ENCODE results near the gene BTBD18. TPM values are rescaled to one million over a fixed set of nuclear protein-coding genes. Genes with fewer than 3 reads are reported as not detected.
A peak's percentile ranks its signal among the peaks of the same experiment; 100 is the strongest.

BTBD18 gene
- total and polyA plus RNA-seq, 2 donors (not counting 1 experiment from before 2014, with no cell fraction given): not detected

DNA sequence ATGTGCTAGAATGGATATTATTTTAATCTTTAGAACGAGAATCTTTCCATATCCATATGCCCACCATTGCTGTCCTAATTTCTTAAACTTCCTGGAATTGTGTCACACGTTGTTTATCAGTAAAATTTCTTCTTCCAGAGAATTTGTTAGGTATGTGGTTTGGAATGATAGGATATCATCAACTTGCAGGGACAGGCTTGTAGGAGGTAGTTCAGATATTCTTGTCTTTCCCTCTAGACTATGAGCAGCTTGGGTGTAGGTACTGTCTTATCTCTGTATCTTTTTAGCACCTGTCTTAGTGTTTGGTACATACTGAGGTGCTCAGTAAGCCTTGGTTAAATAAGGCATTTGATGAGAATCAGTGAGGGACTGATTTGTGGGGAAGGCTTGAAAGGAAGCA is 13.4 kb upstream of the BTBD18 start:
- Histone ChIP-seq H3K9ac (ENCODE audit: insufficient read depth, low read length) (no peak overlapping the region), H2AFZ (ENCODE audit: low read length) (no peak overlapping the region), H3K4me3 (replicated peaks in 1 of 4; ENCODE audit: control extremely low read depth in 1 of 4, insufficient read depth in 1 of 4, low read depth in 3 of 4, low read length in 4 of 4) (peak overlapping the region; percentile 40 to 99 (median 79)), H4K20me1 (ENCODE audit: control insufficient read depth, extremely low read depth, insufficient read depth, low read length) (peaks cover 5% of the 10 kb centered on the region), H3K36me3 (ENCODE audit: control insufficient read depth, insufficient read depth, low read length) (no peaks in the 10 kb centered on the region), H3K9me3 (ENCODE audit: control insufficient read depth, insufficient read depth, low read depth, low read length) (no peaks in the 10 kb centered on the region), H3K4me2 (ENCODE audit: extremely low read depth, insufficient read depth, low read length) (peak overlapping the region; percentile 59), H3K27ac (ENCODE audit: insufficient read depth, low read length) (no peak overlapping the region), H3K79me2 (ENCODE audit: control insufficient read depth, insufficient read depth, low read length) (peaks cover 79% of the 10 kb centered on the region), H3K4me1 (ENCODE audit: control insufficient read depth, extremely low read depth, insufficient read depth, low read length) (peaks cover 4% of the 10 kb centered on the region), H3K27me3 (ENCODE audit: control insufficient read depth, insufficient read depth, low read length) (no peaks in the 10 kb centered on the region)
- DNase-seq (ENCODE audit: low read depth in 2 of 2): no peak
- TF ChIP-seq, protein P1, sequence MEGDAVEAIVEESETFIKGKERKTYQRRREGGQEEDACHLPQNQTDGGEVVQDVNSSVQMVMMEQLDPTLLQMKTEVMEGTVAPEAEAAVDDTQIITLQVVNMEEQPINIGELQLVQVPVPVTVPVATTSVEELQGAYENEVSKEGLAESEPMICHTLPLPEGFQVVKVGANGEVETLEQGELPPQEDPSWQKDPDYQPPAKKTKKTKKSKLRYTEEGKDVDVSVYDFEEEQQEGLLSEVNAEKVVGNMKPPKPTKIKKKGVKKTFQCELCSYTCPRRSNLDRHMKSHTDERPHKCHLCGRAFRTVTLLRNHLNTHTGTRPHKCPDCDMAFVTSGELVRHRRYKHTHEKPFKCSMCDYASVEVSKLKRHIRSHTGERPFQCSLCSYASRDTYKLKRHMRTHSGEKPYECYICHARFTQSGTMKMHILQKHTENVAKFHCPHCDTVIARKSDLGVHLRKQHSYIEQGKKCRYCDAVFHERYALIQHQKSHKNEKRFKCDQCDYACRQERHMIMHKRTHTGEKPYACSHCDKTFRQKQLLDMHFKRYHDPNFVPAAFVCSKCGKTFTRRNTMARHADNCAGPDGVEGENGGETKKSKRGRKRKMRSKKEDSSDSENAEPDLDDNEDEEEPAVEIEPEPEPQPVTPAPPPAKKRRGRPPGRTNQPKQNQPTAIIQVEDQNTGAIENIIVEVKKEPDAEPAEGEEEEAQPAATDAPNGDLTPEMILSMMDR (conservative IDR thresholded peaks at IDR 0.05 in 1 of 2, IDR thresholded peaks at IDR 0.05 in 1 of 2; ENCODE audit: low read depth in 1 of 2, low read length in 2 of 2): no peak
- no peak for TF ChIP-seq EZH2 (IDR thresholded peaks at IDR 0.05; ENCODE audit: low read length, missing control alignments)

DNA sequence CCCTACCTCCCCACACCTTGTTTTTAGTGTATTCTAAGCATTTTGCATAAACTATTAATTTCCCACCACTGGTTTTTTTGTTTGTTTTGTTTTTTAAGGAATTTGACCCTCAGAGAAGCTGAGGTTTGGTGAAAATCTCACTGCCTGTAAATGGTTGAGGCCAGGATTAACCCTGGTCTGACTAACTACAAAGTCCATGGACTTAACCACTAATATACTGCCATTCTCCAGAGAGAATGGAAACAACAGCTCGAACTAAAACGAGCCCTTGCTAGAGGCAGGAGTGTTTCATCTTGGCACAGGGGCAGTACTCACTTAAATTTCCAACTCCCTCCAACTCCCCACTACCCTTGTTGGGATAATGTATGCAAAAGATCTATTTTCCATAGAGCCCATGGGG is 12.9 kb upstream of the BTBD18 start:
- H3K9me3 ChIP-seq (ENCODE audit: control insufficient read depth, insufficient read depth, low read depth, low read length): no peaks in the 10 kb centered on the region
- peak overlapping the region; percentile 59 for H3K4me2 ChIP-seq (ENCODE audit: extremely low read depth, insufficient read depth, low read length)
- no peak overlapping the region for H3K9ac ChIP-seq (ENCODE audit: insufficient read depth, low read length)
- peaks cover 4% of the 10 kb centered on the region for H3K4me1 ChIP-seq (ENCODE audit: control insufficient read depth, extremely low read depth, insufficient read depth, low read length)
- TF ChIP-seq, protein P1 (conservative IDR thresholded peaks at IDR 0.05 in 1 of 2, IDR thresholded peaks at IDR 0.05 in 1 of 2; ENCODE audit: low read depth in 1 of 2, low read length in 2 of 2): no peak
- no peak for TF ChIP-seq EZH2 (IDR thresholded peaks at IDR 0.05; ENCODE audit: low read length, missing control alignments)
- peaks cover 75% of the 10 kb centered on the region for H3K79me2 ChIP-seq (ENCODE audit: control insufficient read depth, insufficient read depth, low read length)
- H4K20me1 ChIP-seq (ENCODE audit: control insufficient read depth, extremely low read depth, insufficient read depth, low read length): peaks cover 5% of the 10 kb centered on the region
- no peaks in the 10 kb centered on the region for H3K27me3 ChIP-seq (ENCODE audit: control insufficient read depth, insufficient read depth, low read length)
- H3K4me3 ChIP-seq (replicated peaks in 1 of 4; ENCODE audit: control extremely low read depth in 1 of 4, insufficient read depth in 1 of 4, low read depth in 3 of 4, low read length in 4 of 4): peak overlapping the region; percentile 40 to 99 (median 79)
- no peaks in the 10 kb centered on the region for H3K36me3 ChIP-seq (ENCODE audit: control insufficient read depth, insufficient read depth, low read length)
- H3K27ac ChIP-seq (ENCODE audit: insufficient read depth, low read length): no peak overlapping the region
- no peak overlapping the region for H2AFZ ChIP-seq (ENCODE audit: low read length)
- DNase-seq (ENCODE audit: low read depth in 2 of 2): peak in 1 of 2 donors; percentile 44

DNA sequence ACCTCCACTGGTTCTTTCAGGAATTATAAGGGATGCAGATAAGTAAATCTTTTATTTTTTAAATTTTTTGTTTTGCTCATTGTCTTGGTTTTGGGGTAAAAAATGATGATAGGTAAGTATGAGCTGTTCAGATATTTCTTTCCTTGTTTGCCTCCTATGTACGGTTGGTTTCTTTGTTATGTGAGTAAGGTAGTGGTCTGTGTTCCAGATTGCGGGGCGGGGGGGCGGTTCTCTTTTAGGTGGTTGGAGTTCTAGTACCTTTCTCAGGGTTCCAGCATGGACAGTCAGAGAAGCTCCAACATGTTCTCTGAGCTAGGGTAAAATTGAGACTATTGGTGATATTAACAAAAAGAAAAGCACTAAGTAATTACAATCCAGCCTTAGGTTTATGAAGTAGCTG is 12.4 kb upstream of the BTBD18 start:
- Histone ChIP-seq H3K4me2 (ENCODE audit: extremely low read depth, insufficient read depth, low read length) (peak overlapping the region; percentile 59), H4K20me1 (ENCODE audit: control insufficient read depth, extremely low read depth, insufficient read depth, low read length) (peaks cover 5% of the 10 kb centered on the region)
- DNase-seq (ENCODE audit: low read depth in 2 of 2): no peak

More for the DNA sequence above, 12.4 kb upstream of the BTBD18 start:
- H3K79me2 ChIP-seq (ENCODE audit: control insufficient read depth, insufficient read depth, low read length): peaks cover 70% of the 10 kb centered on the region
- H3K4me1 ChIP-seq (ENCODE audit: control insufficient read depth, extremely low read depth, insufficient read depth, low read length): peaks cover 4% of the 10 kb centered on the region
- peak overlapping the region; percentile 16 for H3K27ac ChIP-seq (ENCODE audit: insufficient read depth, low read length)
- H3K9me3 ChIP-seq (ENCODE audit: control insufficient read depth, insufficient read depth, low read depth, low read length): no peaks in the 10 kb centered on the region
- no peaks in the 10 kb centered on the region for H3K27me3 ChIP-seq (ENCODE audit: control insufficient read depth, insufficient read depth, low read length)
- H3K36me3 ChIP-seq (ENCODE audit: control insufficient read depth, insufficient read depth, low read length): no peaks in the 10 kb centered on the region
- TF ChIP-seq, protein P1 (conservative IDR thresholded peaks at IDR 0.05 in 1 of 2, IDR thresholded peaks at IDR 0.05 in 1 of 2; ENCODE audit: low read depth in 1 of 2, low read length in 2 of 2): no peak
- no peak for TF ChIP-seq EZH2 (IDR thresholded peaks at IDR 0.05; ENCODE audit: low read length, missing control alignments)
- H2AFZ ChIP-seq (ENCODE audit: low read length): no peak overlapping the region
- peak overlapping the region; percentile 26 for H3K9ac ChIP-seq (ENCODE audit: insufficient read depth, low read length)
- peak overlapping the region; percentile 75 to 99 (median 84) for H3K4me3 ChIP-seq (replicated peaks in 1 of 4; ENCODE audit: control extremely low read depth in 1 of 4, insufficient read depth in 1 of 4, low read depth in 3 of 4, low read length in 4 of 4)

Data from fibroblast of lung (primary cell).